Transverse colon (tissue), 4 donors: Measurements from ENCODE around the gene TDRD10.

Experiments used
- POLR2AphosphoS5 ChIP-seq, 3 donors: sonication (generic); formaldehyde crosslinking; IDR thresholded peaks; one replicate each; pipeline ENCODE4 v1.6.1; 2016; ENCODE audit warnings: antibody characterized with exemption in 3 of 3
- TF ChIP-seq, protein P1 (sequence below), 5 experiments: fragments of 200-600 bp in 3 of 5; fragments of 450-650 bp in 2 of 5; sonication (generic) in 3 of 5; IDR thresholded peaks; 1 replicate in 2 of 5; 2 replicates in 3 of 5; pipeline ENCODE4 v1.5.1; 2016 to 2017; ENCODE audit warnings: antibody characterized with exemption in 5 of 5, inconsistent platforms in 3 of 5, mild to moderate bottlenecking in 2 of 5, moderate library complexity in 1 of 5

DNA sequence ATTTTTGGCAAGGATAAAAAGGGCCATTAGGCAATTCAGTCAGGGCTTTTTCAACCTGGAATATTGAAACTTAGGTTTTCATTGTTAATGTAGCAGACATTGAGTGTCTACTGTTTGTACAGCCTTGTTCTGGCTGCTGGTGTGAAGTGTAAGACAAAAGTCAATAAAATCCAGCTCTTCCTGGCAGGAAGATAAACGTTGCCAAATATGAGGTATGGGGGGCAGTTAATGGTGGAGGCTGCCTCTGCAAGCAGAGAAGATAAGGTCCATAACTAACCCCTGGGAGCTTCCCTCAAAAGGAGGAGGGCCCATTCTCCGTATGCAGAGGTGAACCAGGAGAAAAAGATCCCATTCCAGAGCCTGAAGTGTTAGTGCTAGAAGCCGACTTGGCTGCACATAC is 19.7 kb downstream of the TDRD10 start:
- TF ChIP-seq, protein P1, sequence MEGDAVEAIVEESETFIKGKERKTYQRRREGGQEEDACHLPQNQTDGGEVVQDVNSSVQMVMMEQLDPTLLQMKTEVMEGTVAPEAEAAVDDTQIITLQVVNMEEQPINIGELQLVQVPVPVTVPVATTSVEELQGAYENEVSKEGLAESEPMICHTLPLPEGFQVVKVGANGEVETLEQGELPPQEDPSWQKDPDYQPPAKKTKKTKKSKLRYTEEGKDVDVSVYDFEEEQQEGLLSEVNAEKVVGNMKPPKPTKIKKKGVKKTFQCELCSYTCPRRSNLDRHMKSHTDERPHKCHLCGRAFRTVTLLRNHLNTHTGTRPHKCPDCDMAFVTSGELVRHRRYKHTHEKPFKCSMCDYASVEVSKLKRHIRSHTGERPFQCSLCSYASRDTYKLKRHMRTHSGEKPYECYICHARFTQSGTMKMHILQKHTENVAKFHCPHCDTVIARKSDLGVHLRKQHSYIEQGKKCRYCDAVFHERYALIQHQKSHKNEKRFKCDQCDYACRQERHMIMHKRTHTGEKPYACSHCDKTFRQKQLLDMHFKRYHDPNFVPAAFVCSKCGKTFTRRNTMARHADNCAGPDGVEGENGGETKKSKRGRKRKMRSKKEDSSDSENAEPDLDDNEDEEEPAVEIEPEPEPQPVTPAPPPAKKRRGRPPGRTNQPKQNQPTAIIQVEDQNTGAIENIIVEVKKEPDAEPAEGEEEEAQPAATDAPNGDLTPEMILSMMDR (IDR thresholded peaks at IDR 0.05), result no peak
- no peak for TF ChIP-seq POLR2AphosphoS5 (IDR thresholded peaks at IDR 0.05)
